Right lobe of liver (tissue), 6 donors: ENCODE data around the gene FBN3. TPM values are rescaled to one million over a fixed set of nuclear protein-coding genes. Genes with fewer than 3 reads are reported as not detected.

ENCODE experiments used
- ATAC-seq, 4 donors: fragments of 200-7000 bp; cut with Tn5 transposase; one replicate each; pipeline ENCODE4 v1.9.1; 2020; ENCODE audit warnings: mild to moderate bottlenecking in 4 of 4, moderate library complexity in 4 of 4
- DNase-seq, 3 donors: peaks; one replicate each; pipeline ENCODE4 v3.0.0-alpha.2; 2020
- H3K27ac ChIP-seq, 3 donors: fragments of 200-600 bp; one replicate each; pipeline ENCODE4 v1.8.0; 2022
- H3K27me3 ChIP-seq, 2 donors: fragments of 200-600 bp; one replicate each; pipeline ENCODE4 v1.8.0; 2022
- H3K36me3 ChIP-seq, 4 donors: fragments of 200-600 bp; sonication (generic) in 1 of 4; one replicate each; pipeline versions ENCODE4 v1.5.1 to v1.8.0; 2017 to 2022; ENCODE audit warnings: control low read depth in 1 of 4
- H3K4me1 ChIP-seq, 4 donors: fragments of 200-600 bp; sonication (generic) in 1 of 4; one replicate each; pipeline versions ENCODE4 v1.5.1 to v1.8.0; 2017 to 2022; ENCODE audit warnings: control low read depth in 1 of 4
- H3K4me3 ChIP-seq, 3 donors: fragments of 200-600 bp; one replicate each; pipeline ENCODE4 v1.8.0; 2022
- H3K9me3 ChIP-seq, 4 donors: fragments of 200-600 bp; sonication (generic) in 1 of 4; one replicate each; pipeline versions ENCODE4 v1.5.1 to v1.8.0; 2017 to 2022; ENCODE audit warnings: control low read depth in 1 of 4
- POLR2A ChIP-seq: fragments of 450-650 bp; IDR thresholded peaks from one replicate; pipeline ENCODE4 v1.6.1; 2017; ENCODE audit warnings: antibody characterized with exemption, mild to moderate bottlenecking
- WGBS: methylation state at CpG from one replicate; pipeline ENCODE4 v1.1.6; 2018; ENCODE audit warnings: low coverage, low lambda C conversion rate; ENCODE audit not compliant: insufficient coverage; ENCODE audit errors: missing lambda C conversion rate; 5-methylcytosine and 5-hydroxymethylcytosine counted together
- intact Hi-C, 2 donors: fragments of 100-400 bp; cut with DNase I; formaldehyde crosslinking; loops; one replicate each; pipeline versions ENCODE4 v1.11.2 to v1.14.1; 2022
- total RNA-seq, 6 experiments: library from RNA; depleted of rRNA in 2 of 6; stranded (reverse); fragments of >200 nt in 2 of 6; fragmentation: NEBNext Ultra II Directional in 3 of 6; extraction: Animal tissue kit (Norgen Biotek cat#: 25700) in 3 of 6; gene quantifications; one replicate each; pipeline versions ENCODE4 v1.1.0 to v1.2.4, GENCODE V29; 2016 to 2023
- TF ChIP-seq, protein P1 (sequence below), 4 donors: fragments of 200-600 bp in 3 of 4; fragments of 450-650 bp in 1 of 4; IDR thresholded peaks; one replicate each; pipeline versions ENCODE4 v1.5.1 to v1.8.0; 2016 to 2022; ENCODE audit warnings: antibody characterized with exemption in 4 of 4, mild to moderate bottlenecking in 2 of 4
- donor health status: DM: no; HTN: yes; CAD: no.
- donor health status: DM: no; HTN: no; CAD: no.
- donor health status: DM: no; HTN: no; CAD: no.
- donor health status: DM: no; HTN: yes; CAD: no.
- donor health status: DM: no; HTN: yes; CAD: no.

Gene FBN3
- total RNA-seq, 6 experiments from 2014 or later: 0.11 to 0.37 TPM; not detected in 4

DNA sequence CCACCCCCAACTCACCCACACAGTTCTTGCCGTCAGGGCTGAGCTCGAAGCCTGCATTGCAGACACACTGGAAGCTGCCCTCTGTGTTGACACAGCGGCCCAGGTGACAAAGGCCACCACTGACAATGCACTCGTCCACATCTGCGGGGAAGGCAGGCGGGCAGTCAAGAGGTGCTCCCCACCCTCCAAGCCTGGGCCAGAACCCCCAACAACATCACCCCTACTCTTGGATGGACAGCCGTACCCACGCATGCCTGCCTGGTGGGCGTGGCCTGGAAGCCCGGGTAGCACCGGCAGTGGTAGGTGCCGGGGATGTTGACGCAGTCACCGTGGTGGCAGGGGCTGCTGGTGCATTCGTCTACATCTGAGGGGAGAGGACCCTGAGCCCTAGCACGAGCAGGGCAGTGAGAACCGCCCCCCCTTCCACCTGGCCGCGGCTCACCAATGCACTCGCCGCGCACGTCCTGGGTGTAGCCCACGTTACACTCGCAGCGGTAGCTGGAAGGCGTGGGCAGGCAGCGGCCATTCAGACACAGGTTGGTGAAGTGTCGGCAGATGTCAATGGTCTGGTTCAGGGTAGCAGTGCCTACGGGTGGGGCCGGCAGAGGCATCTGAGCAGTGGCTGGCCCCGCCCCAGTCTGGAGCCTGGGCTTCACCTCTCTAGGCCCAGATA lies 13.3 kb downstream of the FBN3 start:
- no peak overlapping the region for H3K27ac ChIP-seq
- H3K27me3 ChIP-seq: no peaks in the 10 kb centered on the region
- no peaks in the 10 kb centered on the region for H3K36me3 ChIP-seq
- WGBS: 98% methylated on average over 8 of the region's 32 CpGs
- TF ChIP-seq POLR2A: no peak
- TF ChIP-seq, protein P1, sequence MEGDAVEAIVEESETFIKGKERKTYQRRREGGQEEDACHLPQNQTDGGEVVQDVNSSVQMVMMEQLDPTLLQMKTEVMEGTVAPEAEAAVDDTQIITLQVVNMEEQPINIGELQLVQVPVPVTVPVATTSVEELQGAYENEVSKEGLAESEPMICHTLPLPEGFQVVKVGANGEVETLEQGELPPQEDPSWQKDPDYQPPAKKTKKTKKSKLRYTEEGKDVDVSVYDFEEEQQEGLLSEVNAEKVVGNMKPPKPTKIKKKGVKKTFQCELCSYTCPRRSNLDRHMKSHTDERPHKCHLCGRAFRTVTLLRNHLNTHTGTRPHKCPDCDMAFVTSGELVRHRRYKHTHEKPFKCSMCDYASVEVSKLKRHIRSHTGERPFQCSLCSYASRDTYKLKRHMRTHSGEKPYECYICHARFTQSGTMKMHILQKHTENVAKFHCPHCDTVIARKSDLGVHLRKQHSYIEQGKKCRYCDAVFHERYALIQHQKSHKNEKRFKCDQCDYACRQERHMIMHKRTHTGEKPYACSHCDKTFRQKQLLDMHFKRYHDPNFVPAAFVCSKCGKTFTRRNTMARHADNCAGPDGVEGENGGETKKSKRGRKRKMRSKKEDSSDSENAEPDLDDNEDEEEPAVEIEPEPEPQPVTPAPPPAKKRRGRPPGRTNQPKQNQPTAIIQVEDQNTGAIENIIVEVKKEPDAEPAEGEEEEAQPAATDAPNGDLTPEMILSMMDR (IDR thresholded peaks at IDR 0.05): no peak
- ATAC-seq (peak in 2 of 4 donors; percentile 30 to 35), DNase-seq (no peak)
- no peaks in the 10 kb centered on the region for H3K9me3 ChIP-seq
- no peak overlapping the region for H3K4me3 ChIP-seq
- no peaks in the 10 kb centered on the region for H3K4me1 ChIP-seq
- intact Hi-C loops: loop anchor here in 1 of 2 donors (2.0 kb wide), 1 partner anchor 41 kb away; no protein-coding TSS in a partner anchor

DNA sequence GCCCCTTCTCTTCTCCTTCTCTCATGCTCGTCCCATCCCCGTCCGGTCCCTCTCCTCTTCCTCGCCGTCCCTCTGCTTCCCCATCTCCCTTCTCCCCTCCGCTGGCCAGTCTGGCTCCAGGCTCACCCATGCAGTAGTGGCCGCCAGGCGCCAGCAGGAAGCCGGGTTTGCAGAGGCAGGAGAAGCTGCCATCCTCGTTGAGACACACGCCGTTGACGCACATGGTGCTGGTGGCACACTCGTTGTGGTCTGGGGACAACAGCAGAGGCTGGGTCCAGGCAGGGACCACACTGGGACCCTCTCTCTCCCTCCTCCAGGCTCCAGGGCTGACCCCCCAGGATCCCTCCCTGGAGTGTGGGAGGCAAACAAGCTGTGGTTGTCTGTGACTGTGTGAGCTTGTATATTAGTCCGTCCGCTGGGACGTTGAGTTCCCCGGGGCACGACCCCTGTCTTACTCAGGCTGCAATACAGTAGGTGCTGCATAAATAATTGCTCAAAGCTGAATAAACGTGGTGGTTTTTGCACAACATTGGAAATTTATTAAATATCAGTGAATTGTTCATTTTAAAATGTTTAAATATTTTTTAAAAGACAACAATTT lies 16.4 kb downstream of the FBN3 start:
- intact Hi-C loops: no loop called here
- 53% methylated on average over 13 of the region's 20 CpGs for WGBS
- H3K9me3 ChIP-seq: no peaks in the 10 kb centered on the region
- ATAC-seq: peak in 1 of 4 donors; percentile 12
- no peaks in the 10 kb centered on the region for H3K36me3 ChIP-seq
- TF ChIP-seq, protein P1 (IDR thresholded peaks at IDR 0.05): no peak
- no peak for TF ChIP-seq POLR2A
- no peak for DNase-seq
- H3K4me1 ChIP-seq: no peaks in the 10 kb centered on the region
- no peak overlapping the region for H3K27ac ChIP-seq
- no peak overlapping the region for H3K4me3 ChIP-seq
- no peaks in the 10 kb centered on the region for H3K27me3 ChIP-seq

DNA sequence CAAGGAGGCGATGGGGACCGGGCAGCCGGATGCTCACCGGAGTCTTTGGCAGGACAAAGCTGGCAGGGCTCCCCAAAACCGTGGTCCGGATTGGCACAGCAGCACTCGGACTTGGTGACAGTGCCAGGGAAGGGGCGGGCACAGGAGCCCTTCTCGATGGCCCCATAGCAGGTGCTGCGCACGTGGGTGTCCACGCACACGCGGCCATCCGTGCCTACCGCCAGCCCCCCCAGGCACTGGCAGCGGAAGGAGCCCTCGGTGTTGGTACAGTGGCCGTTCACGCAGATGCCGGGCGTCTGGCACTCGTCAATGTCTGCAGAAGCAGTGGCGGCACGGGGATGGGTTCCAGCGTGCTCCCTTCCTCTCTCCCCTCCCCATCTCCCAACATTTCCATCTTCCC lies 17.9 kb downstream of the FBN3 start:
- Histone ChIP-seq H3K27ac (no peak overlapping the region), H3K4me1 (no peaks in the 10 kb centered on the region), H3K4me3 (no peak overlapping the region), H3K27me3 (no peaks in the 10 kb centered on the region), H3K36me3 (no peaks in the 10 kb centered on the region), H3K9me3 (no peaks in the 10 kb centered on the region)
- TF ChIP-seq POLR2A: no peak
- TF ChIP-seq, protein P1 (IDR thresholded peaks at IDR 0.05): no peak
- no peak for ATAC-seq
- WGBS: 67% methylated on average over 2 of the region's 26 CpGs
- intact Hi-C loops: no loop called here
- no peak for DNase-seq

DNA sequence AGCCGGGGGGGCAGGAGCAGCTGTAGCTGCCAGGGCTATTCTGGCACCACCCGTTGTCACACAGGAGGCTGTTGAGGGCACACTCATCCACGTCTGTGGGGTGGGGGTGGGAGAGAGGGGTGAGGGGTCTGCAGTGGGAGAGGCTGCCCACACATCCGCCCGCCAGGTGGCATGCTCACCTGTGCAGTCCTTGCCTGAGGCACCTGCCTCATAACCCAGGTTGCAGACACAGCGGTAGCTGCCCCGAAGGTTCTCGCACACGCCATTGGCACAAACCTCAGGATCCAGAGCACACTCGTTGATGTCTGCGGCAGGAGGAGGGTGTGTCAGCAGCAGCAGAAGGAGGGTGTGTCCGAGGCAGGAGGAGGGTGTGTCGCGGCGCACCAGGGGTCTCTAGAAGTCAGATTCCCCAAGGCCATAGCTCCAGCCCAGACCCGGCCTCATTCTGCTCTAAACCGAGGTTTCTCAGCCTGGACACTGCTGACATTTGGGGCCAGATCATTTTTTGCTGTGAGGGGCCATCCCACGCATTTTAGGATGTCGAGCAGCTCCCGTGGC lies 20.3 kb downstream of the FBN3 start:
- Histone ChIP-seq H3K27ac (no peak overlapping the region), H3K36me3 (no peaks in the 10 kb centered on the region), H3K4me1 (no peaks in the 10 kb centered on the region), H3K9me3 (no peaks in the 10 kb centered on the region), H3K27me3 (no peaks in the 10 kb centered on the region), H3K4me3 (no peak overlapping the region)
- TF ChIP-seq, protein P1 (IDR thresholded peaks at IDR 0.05): no peak
- no peak for TF ChIP-seq POLR2A
- no peak for ATAC-seq
- 71% methylated on average over 3 of the region's 20 CpGs for WGBS
- intact Hi-C loops: no loop called here
- no peak for DNase-seq
